ENCODE data around the gene LRRC3B.

LRRC3B gene

DNA sequence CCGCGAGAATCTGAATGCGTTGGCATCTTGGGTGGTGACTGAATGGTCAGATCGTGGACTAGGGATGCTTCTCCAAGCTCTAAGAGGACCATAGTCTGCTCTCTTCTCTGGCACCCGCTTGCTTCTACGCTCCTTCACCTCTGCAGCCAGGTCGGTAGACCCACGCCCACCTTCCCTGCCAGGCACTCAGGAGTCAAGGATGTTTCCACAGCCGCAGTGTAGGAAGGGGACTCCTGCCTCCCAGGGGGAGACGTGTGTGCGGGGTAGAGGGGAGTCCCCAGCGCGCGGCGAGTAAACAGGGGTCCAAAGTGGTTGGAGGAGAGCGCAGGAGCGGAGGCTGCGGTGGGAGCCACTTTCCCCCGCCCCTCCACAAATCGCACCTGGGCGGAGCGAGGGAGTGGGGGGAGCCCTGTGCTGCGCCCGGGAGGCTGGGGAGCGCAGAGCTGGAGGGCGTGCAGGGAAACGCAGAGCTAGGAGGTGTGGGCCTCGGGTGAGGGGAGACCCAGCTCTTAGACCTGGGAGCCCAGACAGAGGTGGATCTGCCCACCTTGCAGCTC is 1.7 kb downstream of the LRRC3B start:
- Histone ChIP-seq H3K4me1 (ENCODE audit: insufficient read depth, low read length, poor library complexity, severe bottlenecking) (no peaks in the 10 kb centered on the region), H3F3A (ENCODE audit: low read depth) (no peaks in the 10 kb centered on the region), H3K4me2 (ENCODE audit: low read depth, low read length, poor library complexity, severe bottlenecking) (no peak overlapping the region), H3K27me3 (ENCODE audit: insufficient read depth, low read length, poor library complexity, severe bottlenecking) (no peaks in the 10 kb centered on the region), H4K20me1 (ENCODE audit: insufficient read depth, low read length, poor library complexity, severe bottlenecking) (no peaks in the 10 kb centered on the region), H2AFZ (ENCODE audit: low read length) (no peak overlapping the region), H3K9me3 (ENCODE audit: insufficient read depth, low read depth, low read length) (no peaks in the 10 kb centered on the region; the same call in 1 of the 2 replicates), H3K36me3 (ENCODE audit: insufficient read depth, low read length) (no peaks in the 10 kb centered on the region), H3K79me2 (ENCODE audit: insufficient read depth, low read length) (no peaks in the 10 kb centered on the region), H3K9ac (ENCODE audit: low read depth, low read length, poor library complexity, severe bottlenecking) (no peak overlapping the region), H3K4me3 (ENCODE audit: low read length, poor library complexity, severe bottlenecking) (no peak overlapping the region), H3K9me2 (replicated peaks; ENCODE audit: low read depth, low read length) (no peaks in the 10 kb centered on the region)
- TF ChIP-seq, protein P1, sequence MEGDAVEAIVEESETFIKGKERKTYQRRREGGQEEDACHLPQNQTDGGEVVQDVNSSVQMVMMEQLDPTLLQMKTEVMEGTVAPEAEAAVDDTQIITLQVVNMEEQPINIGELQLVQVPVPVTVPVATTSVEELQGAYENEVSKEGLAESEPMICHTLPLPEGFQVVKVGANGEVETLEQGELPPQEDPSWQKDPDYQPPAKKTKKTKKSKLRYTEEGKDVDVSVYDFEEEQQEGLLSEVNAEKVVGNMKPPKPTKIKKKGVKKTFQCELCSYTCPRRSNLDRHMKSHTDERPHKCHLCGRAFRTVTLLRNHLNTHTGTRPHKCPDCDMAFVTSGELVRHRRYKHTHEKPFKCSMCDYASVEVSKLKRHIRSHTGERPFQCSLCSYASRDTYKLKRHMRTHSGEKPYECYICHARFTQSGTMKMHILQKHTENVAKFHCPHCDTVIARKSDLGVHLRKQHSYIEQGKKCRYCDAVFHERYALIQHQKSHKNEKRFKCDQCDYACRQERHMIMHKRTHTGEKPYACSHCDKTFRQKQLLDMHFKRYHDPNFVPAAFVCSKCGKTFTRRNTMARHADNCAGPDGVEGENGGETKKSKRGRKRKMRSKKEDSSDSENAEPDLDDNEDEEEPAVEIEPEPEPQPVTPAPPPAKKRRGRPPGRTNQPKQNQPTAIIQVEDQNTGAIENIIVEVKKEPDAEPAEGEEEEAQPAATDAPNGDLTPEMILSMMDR (conservative IDR thresholded peaks at IDR 0.05; ENCODE audit: low read length), result no peak
- no peak for TF ChIP-seq EZH2phosphoT487 (IDR thresholded peaks at IDR 0.05; ENCODE audit: borderline replicate concordance)

DNA sequence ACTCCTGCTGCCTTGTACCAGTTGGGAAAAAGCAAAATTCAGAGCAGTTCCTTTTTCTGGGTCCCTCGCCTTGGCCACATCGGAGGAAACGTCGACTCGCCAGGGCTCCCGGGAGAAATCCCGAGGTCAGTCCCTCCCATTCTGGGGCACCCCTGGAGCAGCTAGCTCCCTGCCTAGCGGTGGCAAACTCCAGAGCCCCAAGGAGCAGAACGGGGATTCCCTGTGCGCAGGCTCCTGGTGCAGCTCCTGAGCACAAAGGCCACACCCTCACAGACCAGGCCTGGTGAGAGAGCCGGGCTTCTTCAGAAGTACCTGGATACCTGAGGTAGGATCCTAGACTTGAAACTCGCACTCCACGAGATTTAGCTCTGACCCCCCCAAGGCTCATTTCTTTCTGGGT is 2.6 kb downstream of the LRRC3B start:
- Histone ChIP-seq H4K20me1 (ENCODE audit: insufficient read depth, low read length, poor library complexity, severe bottlenecking) (no peaks in the 10 kb centered on the region), H3K4me2 (ENCODE audit: low read depth, low read length, poor library complexity, severe bottlenecking) (no peak overlapping the region), H3F3A (ENCODE audit: low read depth) (no peaks in the 10 kb centered on the region), H3K9ac (ENCODE audit: low read depth, low read length, poor library complexity, severe bottlenecking) (no peak overlapping the region), H3K9me2 (replicated peaks; ENCODE audit: low read depth, low read length) (no peaks in the 10 kb centered on the region), H2AFZ (ENCODE audit: low read length) (no peak overlapping the region), H3K4me3 (ENCODE audit: low read length, poor library complexity, severe bottlenecking) (no peak overlapping the region), H3K4me1 (ENCODE audit: insufficient read depth, low read length, poor library complexity, severe bottlenecking) (no peaks in the 10 kb centered on the region), H3K79me2 (ENCODE audit: insufficient read depth, low read length) (no peaks in the 10 kb centered on the region), H3K36me3 (ENCODE audit: insufficient read depth, low read length) (no peaks in the 10 kb centered on the region), H3K27me3 (ENCODE audit: insufficient read depth, low read length, poor library complexity, severe bottlenecking) (no peaks in the 10 kb centered on the region), H3K9me3 (ENCODE audit: insufficient read depth, low read depth, low read length) (no peaks in the 10 kb centered on the region; the same call in 1 of the 2 replicates)
- no peak for TF ChIP-seq EZH2phosphoT487 (IDR thresholded peaks at IDR 0.05; ENCODE audit: borderline replicate concordance)
- TF ChIP-seq, protein P1 (conservative IDR thresholded peaks at IDR 0.05; ENCODE audit: low read length), result no peak

DNA sequence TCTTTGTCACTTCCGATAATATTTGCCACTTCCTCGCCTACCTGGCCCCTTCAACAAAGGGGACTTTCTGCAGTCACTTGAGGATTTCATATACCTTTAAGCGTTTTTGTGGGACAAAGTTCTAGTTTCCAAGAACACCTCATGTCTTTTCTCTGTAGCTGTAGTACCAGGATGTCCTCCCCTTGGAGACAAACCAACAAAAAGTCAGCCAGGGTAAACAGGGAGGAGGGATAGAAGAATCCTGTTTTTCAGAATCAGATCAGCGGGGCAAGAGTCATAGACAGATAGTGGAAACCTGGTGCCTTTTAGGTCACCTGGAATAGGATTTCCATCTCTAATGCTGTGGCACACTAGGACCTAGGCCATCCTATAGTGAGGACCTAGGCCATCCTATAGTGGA is 4.5 kb downstream of the LRRC3B start:
- Histone ChIP-seq H3K4me3 (ENCODE audit: low read length, poor library complexity, severe bottlenecking) (no peak overlapping the region), H3K79me2 (ENCODE audit: insufficient read depth, low read length) (no peaks in the 10 kb centered on the region), H3K4me1 (ENCODE audit: insufficient read depth, low read length, poor library complexity, severe bottlenecking) (no peaks in the 10 kb centered on the region), H3K9me3 (ENCODE audit: insufficient read depth, low read depth, low read length) (no peaks in the 10 kb centered on the region; the same call in 1 of the 2 replicates), H3K36me3 (ENCODE audit: insufficient read depth, low read length) (no peaks in the 10 kb centered on the region), H3K27me3 (ENCODE audit: insufficient read depth, low read length, poor library complexity, severe bottlenecking) (no peaks in the 10 kb centered on the region), H3K9me2 (replicated peaks; ENCODE audit: low read depth, low read length) (no peaks in the 10 kb centered on the region), H4K20me1 (ENCODE audit: insufficient read depth, low read length, poor library complexity, severe bottlenecking) (no peaks in the 10 kb centered on the region), H3K9ac (ENCODE audit: low read depth, low read length, poor library complexity, severe bottlenecking) (no peak overlapping the region), H2AFZ (ENCODE audit: low read length) (no peak overlapping the region), H3F3A (ENCODE audit: low read depth) (no peaks in the 10 kb centered on the region), H3K4me2 (ENCODE audit: low read depth, low read length, poor library complexity, severe bottlenecking) (no peak overlapping the region)
- no peak for TF ChIP-seq EZH2phosphoT487 (IDR thresholded peaks at IDR 0.05; ENCODE audit: borderline replicate concordance)
- TF ChIP-seq, protein P1 (conservative IDR thresholded peaks at IDR 0.05; ENCODE audit: low read length), result no peak
